GM19099 (cell line): ENCODE data around the gene CDK11B.

Source experiments
- POLR2A ChIP-seq: IDR thresholded peaks from 3 replicates; pipeline ENCODE4 v1.6.1; 2011; ENCODE audit warnings: low read depth; ENCODE audit not compliant: insufficient read length; ENCODE audit errors: extremely low read depth

CDK11B gene

DNA sequence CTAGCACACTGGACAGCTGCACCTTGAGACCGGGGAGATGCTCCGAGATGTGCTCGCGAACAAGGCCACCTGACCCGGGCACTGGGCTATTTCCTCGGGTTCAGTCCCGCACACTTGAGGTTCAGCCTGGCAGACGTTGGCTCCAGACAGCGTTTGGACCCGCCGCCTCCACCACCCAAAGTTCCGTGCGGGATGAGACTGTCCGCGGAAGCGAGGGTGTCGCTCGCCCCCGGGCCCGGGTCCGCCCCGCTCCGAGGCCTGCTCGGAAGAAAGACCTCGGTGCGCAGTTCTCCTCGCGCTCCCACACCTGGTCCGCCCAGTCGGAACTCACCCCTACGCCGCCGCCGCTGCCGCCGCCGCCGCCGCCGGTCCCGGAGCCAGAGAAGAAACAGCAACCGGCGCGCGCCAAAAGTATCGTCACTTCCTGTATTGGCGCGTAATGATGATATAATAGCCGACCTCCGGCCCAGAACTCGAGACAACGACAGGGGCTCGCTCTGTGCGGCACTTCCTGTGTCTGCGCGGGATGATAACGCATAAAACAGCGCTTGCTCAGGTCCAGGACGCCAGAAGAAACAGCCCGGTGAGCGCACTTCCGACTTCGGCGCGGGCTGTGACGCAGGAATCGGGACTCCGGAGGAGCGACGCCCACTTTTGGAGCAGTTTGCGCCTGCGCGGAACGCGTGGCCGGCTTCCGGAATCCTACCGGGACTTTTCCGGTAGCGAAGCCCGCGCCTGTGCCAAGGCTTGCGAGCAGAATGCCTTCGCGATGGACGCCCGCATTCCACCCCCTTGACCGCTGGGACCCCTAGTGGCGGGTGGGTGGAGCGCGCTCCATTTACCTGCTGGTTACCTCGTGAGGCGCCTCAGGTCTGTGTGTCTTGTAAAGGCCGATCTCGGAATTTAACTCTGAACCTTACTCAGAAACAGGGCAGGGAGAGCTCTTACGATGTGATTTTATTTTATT, at the start of gene CDK11B:
TSS of gene CDK11B (minus strand) at position 422 of the 967 bp plus-strand sequence. CDS start 1,519 bp downstream, outside the sequence.
- peak; percentile 49 for TF ChIP-seq POLR2A

GRCh38 chr1:1703796-1704195, 45.0 kb upstream of the CDK11B start:
- TF ChIP-seq POLR2A: no peak

DNA sequence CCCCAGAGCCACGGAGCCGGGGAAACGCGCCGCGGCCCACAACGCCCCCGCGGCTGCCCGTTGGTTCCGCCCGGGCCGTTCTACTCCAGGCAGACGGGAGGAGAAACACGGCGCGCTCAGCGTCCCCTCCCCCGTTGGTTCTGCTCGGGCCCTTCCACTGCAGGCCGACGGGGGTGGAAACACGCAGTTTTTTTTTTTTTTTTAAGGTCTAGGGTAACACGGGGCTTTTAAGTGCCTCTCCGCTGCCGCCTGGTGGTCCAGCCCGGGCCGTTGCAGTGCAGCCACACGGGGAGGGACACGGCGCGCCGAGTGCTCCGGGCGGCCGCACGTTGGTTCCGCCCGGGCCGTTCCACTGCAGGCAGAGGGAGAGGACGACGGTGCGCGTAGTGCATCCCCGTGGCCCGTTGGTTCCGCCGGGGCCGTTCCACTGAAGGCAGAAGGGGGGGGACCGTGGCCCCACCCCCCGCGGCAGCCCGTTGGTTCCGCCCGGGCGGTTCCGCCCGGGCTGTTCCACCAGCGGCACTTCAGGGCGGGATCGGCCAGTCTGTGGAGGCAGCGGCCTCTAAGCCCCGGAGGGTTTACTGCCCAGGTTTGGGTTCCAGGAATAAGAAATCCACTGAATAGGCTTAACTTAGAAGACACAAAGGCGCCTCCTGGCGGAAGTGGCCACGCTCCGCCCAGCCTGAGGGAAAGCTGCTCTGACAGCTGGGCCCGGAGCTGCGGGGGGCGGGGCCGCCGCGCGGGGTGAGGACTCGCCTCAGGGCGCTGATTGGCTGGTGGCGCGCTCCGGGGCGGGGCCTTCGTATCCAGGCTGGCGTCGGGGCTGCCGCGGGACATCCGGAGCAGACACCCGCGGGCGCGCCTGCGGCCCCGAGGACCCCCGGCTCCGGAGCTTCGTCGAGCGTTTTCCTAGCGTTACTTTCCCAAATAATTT, 34.2 kb upstream of the CDK11B start, which contains the start of gene SLC35E2B:
TSS of gene SLC35E2B (minus strand) at position 82 of the 934 bp plus-strand sequence. CDS start 16,096 bp downstream, outside the sequence.
- TF ChIP-seq POLR2A: peak; percentile 17

GRCh38 chr1:1687846-1688245, 29.0 kb upstream of the CDK11B start:
- TF ChIP-seq POLR2A: no peak

- TF ChIP-seq POLR2A: no peak
Observed at GRCh38 chr1:1684031-1684681, 25.4 kb upstream of the CDK11B start.

DNA sequence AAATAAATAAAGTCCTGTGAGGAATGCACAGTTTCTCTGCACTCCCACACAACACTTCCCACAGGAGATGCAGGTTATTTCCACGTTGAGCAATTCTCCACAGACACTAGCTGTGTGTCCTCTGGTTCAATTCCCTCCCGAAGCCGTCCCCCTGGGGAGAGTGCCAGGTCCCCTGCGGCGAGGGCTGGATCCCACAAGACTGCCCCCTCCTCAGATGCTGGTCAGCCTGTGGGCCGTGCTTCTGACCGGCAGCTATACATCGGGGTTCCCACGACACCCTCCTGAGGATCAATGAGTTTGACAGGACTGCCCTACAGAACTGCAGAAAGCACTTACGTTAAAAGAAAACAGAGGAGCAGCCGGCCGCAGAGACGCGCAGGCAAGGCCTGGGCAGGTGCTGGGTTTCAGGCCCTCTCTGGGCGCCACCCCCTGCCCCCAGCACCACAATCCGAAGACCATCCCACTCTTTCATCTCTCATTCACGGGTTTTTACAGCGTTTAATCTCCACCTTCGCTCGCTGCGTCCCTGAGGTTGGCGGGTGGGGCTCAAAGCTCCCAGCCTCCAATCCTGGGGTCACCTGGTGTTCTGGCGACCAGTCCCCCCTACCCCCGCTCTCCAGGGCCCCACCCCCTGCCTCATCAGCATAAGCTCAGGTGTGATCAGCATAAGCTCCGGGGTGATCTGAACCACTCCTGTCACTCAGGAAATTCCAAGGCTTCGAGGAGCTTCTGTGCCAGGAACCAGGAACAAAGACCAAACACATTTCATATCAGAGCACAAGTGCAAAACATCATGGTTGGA, 24.5 kb upstream of the CDK11B start:
- no peak for TF ChIP-seq POLR2A

DNA sequence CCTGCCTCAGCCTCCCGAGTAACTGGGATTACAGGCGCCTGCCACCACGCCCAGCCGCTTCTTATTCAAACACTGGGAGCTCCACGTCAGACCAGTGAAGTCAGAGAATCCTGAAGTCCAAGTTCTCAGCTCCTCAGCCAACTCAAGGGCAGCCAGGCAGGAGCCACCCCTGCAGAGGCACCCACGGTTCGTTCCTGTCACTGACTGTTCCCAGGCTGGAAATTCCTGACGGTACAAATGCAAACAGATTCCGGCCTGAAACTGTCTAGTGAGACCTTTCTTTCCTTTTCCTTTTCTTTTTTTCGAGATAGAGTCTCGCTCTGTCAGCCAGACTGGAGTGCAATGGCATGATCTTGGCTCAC, 22.1 kb upstream of the CDK11B start:
- no peak for TF ChIP-seq POLR2A

DNA sequence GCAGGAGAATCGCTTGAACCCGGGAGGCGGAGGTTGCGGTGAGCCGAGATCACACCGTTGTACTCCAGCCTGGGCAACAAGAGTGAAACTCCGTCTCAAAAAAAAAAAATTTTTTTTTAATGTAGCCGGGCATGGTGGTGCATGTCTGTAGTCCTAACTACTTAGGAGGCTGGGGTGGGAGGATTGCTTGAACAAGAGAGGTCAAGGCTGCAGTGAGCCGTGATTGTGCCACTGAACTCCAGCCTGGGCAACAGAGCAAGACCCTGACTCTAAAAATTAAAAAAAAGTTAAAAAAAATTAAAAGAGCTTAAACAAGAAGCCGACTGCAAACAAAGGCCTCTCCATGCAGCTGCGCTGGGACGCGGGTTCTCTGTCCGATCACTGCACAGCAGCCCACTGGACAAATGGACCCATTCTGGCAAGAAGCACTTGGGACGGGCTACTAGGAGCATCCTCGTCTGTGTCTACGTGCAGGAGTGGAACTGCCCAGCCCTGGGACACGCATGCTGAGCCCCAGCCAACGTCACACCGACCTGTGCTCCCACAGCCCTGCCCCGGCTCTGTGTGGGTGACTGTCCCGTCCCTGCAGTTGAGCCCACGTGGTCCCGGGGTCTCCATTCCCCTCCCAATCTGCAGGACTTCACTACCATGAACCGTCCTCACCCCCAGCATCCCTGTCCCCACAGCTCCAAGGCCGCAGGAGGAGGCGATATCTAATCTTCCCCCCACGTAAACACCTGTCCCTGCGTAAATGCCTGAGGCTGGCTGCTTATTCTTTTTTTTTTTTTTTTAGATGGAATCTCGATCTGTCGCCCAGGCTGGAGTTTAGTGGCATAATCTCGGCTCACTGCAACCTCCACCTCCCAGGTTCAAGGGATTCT, 21.5 kb upstream of the CDK11B start:
- no peak for TF ChIP-seq POLR2A

DNA sequence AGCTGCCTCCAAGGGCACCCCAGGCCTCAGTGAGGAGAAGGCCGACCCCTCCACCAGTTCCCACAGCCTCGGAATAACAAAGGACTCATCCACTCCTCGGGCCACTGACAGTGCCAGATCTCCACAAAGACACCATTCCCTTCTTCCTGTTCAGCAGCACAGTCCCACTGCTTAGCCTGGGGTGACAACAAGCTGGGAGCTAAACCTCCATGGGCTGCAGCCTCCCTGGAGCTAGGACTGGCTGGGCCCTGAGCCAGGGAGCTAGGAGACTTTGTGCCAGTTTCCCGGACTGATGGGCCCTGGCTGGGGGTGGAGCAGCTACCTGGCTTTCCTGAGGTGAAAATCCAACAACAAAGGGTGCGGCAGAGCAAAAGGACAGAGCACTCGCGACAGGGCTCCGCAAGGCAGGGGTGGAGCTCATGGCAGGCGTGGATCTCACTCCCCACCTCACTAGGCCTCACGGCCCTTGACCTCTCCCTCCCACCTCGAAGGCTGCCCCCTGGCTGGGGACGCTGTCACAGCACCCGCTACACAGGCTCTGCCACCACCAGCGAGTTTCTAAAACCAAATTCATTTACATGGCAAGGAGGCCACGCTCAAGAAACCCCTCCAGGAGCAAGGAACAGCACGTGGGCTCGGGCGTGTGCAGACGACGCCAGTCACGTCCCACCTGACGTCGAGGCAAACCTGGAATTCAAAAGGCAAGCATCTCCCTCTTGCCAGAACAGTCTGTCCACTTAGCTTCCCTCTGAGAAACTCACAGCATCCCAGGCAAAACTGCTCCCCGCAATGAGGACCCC, 20.0 kb upstream of the CDK11B start:
- no peak for TF ChIP-seq POLR2A

GRCh38 chr1:1677718-1678580, 19.1 kb upstream of the CDK11B start:
- peak; percentile 50 for TF ChIP-seq POLR2A

DNA sequence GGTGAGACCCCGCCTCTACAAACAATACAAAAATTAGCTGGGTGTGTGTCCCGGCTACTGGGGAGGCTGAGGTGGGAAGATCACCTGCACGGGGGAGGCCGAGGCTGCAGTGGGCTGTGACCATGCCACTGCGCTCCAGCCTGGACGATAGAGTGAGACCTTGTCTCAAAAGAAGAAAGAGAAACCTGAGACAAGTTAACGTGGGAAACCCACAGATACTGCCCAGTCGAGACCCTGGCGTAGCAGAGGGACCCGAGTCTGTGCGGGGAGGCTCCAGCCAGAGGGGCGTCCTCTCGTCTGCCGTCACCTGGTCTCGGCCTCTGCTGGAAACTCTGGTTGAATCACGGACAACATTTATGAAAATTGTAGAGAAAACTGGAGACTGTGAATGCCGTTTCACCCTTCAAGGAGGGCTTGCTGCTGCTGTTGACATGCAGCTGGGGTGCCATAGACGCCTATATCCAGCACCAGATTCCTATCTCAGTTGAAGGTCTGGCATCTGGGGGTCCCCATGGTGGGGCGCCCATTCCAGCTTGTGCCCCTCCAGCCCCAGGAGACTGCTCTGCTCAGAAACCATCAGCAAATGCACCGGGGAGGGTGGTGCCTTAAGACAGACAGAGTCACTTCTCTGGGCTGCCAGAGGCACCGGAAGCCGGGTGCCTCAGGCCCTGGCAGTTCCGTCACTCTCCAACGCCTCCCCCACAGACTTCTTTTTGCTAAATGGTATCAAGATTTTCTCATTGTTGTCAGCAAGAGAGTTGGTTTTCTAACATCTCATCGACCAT, 13.6 kb upstream of the CDK11B start:
- no peak for TF ChIP-seq POLR2A
